Stimulated activated CD4-positive, alpha-beta T cell treated with anti-CD3 and anti-CD28 coated beads, Interleukin-1b, Interleukin-23, amount 100 ng/mL, for 48 hours (primary cell): ENCODE results near the gene ZBTB16.

Experiments
- DNase-seq: peaks from one replicate; pipeline ENCODE4 v3.0.0-alpha.2; 2020

The ZBTB16 gene

DNA sequence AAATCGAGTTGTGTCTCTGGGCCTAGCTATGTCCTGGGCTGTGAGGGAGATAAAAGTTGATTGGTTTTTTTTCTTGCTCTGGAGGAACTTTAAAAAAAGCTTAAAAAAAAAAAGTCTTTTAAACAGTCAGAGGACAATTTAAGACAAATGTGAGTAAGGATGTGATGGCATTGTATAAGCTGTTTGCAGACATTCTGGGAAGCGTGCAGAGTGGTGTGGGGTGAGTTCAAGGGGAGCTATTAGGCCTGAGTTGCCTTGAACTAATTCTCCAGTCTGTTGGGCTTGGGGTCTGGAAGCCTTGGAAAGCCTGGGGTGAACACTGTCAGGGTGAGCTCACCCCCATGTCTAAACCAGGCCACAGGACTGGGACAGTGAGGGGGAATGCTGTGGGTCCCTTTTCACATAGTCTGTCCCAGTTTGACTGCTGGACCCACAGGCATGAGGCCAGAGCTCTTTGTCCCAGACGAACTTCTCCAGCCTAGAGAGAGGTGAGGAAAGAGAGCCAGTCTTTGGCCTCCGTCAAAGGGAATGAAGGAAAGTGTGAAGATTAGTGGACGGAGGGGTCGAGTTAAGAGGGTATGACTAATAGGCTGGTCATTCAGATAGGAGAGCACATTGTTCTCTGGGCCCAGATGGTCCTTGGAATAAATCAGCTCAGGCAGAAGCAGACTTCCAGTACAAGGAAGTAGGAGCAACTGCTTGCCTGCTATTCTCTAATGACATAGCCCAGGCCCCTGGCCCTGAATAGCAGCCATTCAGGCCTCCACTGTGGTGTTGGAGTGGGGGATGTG lies 160.2 kb downstream of the ZBTB16 start:
- no peak for DNase-seq

- DNase-seq: no peak
Measured at GRCh38 chr11:114221037-114221436, 161.5 kb downstream of the ZBTB16 start.

GRCh38 chr11:114225661-114226060 lies 166.2 kb downstream of the ZBTB16 start:
- DNase-seq: no peak

DNA sequence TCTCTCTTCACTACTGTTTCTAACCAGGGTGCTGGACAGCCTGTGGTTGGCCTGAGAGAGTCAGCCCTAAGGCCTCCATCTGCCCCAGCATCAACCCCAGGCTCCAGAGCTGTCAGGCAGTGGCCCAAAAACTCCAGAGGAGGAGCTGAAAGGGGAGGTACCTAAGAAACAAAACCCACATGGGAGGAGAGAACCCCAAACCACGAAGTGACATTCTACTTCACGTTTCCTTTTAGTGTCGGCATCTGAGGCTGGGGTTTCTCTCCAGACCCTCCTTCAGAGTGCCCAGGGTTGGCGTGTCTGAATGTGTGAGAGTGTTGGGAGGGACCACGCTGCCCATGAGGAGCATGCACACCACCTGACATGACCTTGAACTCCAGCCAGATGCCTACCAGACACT lies 166.8 kb downstream of the ZBTB16 start:
- DNase-seq: no peak

- DNase-seq: no peak
Measured at GRCh38 chr11:114228435-114229411, 169.2 kb downstream of the ZBTB16 start.

DNA sequence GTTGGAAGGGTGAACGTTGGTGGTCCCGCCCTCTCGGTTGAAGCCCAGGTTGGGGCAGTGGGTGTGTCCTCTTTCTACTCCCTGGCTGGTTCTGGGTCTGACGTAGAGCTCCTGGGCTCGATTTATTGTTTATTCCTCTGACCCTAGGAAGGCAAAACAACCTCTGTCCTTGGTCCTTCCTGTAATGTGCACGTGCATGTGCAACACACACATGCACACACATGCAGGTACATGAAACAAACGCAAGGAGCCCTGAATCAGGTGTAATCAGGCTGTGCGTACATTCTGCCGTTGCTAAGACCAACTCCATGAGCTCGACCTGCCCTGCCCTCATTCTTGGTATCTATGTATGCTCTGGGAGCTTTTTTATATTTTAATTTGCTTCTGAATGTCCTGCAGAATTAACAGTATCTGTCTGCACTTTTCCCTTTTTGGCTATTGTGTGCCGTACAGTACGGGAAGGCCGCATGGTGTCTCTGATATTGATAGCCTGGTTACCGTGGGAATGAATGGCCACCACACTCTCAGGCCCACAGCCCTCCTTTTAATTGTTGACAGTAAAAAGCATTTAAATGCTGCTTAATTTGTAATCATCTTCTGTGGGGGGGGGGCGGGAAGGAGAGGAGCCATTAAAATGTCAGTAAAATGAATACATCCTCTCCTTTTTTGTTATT lies 170.7 kb downstream of the ZBTB16 start:
- DNase-seq: no peak

DNA sequence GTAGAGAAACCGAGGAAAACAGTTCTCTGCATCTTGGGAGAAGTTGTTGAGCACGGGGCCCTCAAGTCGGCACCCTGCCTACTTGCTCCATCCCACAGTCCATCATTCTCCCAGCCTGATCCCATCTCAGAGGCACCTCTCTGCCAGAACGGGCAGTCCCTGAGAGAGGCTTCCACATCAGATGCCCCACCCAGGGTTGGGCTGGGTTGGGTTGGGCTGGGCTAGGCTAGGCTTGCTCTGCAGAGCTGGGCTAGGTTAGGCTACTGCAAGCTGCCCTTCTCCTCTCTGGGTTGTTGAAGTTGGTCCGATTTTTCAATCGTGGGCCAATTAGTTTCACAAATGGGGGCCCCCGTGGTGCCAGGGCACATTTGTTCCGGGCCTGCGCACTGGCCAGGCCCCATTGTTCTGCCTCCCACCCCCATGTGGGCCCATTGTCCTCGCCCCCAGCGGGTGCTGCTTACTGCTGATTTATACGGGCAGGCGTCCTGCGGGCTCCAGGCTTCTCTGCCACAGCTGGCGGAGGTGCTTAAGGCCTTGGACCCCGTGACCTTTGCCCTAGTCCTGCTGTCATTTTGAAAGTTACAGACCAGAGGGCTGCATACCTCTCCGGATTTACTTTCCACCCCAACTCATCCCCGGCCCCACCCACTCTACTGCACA lies 173.0 kb downstream of the ZBTB16 start:
- no peak for DNase-seq

DNA sequence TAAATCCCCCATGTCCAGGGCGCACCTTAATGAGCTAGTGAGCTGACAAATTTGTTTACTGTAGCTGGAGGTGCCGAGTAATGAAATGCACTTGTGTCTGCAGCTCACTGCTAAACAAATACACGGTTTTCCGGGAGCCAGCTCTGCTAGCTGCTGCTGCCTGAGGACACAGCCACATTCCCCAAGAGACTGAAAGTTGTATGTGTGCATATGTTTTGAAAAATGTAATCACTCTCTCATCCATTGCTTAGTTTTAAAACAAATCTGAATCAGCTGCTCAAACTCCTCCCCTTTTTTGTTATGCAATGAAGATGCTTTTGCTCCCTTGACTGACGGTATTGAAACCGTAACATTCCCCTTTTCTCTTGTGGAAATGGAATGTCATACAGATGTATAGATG lies 174.2 kb downstream of the ZBTB16 start:
- DNase-seq: no peak

DNA sequence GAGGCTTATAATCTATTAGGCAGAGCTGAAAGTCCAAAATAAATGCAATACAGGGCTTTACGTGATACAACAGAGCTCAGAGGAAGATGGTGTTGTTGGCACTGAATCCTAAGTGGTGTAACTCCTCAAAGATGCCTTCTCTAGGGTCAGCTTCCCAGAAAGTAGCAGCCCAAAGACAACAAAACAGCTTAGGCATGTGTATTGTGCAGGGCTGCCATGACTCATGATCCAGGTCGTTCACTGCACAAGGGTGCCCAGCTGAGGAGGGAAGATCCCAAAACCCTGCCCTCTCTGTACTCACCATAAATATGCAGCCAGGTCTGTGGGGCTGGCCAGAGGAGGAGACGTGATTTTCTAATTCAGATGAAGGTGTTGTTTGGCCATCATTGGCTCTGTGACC lies 177.3 kb downstream of the ZBTB16 start:
- DNase-seq: no peak

DNA sequence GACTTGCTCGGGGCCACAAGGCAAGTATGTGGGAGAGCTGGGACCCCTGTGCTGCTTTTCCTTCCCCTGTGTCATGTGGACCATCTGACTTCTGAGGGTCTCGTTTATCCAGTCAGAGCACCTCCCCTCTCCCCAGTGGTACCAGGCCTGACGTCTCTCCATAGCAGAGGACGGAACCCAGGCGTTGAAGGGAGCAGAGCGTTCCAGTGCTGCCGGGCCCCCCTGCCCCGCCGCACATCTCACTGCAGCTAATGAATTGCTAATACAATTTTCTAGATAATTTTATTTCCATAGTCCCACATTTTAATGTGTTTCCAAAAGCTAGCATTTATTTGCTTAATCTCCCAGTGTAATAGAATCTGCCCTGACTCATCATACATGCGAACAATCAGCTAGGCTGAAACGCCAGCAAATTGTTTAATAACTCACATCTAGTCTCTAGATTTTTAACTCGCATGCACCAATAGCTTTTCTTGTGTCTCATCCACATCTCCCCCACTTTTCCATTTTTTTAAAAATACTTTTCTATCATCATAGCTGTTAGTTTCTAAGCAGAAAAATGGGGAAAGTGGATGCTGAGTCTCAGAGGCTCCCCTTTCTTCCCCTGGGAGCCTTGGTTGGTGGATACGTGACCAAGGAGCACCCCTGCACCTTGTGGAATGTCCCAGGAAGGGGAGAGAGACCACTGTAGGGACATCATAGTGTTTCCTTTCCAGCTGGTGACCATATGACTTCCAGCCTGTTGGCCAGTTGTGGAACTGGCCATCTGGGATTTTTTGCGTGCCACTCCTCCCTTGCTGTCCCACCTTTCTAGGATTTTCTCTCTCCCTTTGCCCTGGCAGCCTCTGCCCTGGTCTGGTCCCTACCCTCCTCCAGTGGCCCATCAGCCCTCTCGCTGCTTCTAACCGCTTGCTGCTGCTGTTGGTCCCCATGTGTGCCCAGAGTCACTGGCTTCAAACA lies 178.1 kb downstream of the ZBTB16 start:
- DNase-seq: no peak

DNA sequence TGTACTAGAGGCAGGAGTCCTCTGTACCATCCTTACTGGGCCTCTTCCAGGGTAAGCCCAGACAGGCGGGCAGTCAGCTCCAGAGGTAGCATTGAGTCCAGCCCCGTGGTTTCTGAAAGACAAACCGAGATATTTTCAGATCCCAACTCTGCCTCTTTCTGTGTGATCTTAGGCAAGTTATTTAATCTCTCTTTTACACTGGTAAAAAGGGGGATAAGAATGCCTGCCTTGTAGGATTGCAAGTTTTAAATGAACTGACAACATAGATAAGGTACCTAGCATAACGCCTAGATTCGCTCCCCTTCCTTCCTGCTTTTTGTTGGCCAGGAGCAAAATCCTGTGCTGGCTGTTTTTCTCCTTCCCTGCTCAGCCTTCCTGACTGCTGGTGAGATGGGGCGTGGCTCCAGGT lies 180.2 kb downstream of the ZBTB16 start:
- no peak for DNase-seq

- DNase-seq: no peak
Measured at GRCh38 chr11:114242032-114242431, 182.5 kb downstream of the ZBTB16 start.

GRCh38 chr11:114243461-114244372 lies 184.2 kb downstream of the ZBTB16 start:
- DNase-seq: no peak

- DNase-seq: no peak
Measured at GRCh38 chr11:114244726-114245394, 185.3 kb downstream of the ZBTB16 start.

GRCh38 chr11:114246321-114247069 lies 187.0 kb downstream of the ZBTB16 start:
- no peak for DNase-seq

DNA sequence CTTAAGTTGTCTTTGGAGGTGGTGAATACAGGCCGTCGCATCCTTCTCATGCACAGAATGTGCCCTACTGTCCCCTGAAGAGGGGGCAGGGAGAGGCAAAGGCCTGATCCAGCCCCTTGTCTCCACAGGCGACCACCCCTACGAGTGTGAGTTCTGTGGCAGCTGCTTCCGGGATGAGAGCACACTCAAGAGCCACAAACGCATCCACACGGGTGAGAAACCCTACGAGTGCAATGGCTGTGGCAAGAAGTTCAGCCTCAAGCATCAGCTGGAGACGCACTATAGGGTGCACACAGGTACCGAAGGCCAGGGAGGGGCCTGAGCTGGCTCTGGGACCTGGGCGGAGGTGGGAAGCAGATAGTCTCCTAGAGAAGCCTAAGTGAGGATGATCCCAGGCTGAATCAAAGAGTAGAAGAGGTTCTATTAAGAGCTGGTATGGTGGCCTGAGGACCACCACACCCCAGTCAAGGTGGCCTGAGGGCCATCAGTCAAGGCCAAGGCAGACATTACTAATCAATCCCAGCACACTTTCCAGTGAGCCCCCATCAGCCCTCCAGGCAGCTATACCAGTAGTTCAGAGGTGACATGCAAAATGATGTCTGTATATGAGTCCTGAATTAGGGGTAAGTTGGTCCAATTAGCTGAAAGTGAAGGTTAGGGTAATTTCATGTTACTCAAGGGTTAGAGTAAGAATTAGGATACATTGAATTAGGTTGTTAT lies 187.7 kb downstream of the ZBTB16 start:
- DNase-seq: no peak

DNA sequence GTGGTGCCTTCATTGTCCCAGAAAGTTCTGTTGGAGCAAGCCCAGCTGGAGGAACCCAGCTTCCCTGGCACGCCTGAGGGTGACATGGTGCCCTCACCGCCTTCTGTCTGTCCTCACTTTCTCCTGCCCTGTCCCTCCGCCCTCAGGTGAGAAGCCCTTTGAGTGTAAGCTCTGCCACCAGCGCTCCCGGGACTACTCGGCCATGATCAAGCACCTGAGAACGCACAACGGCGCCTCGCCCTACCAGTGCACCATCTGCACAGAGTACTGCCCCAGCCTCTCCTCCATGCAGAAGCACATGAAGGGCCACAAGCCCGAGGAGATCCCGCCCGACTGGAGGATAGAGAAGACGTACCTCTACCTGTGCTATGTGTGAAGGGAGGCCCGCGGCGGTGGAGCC lies 190.7 kb downstream of the ZBTB16 start:
- DNase-seq: no peak
